Immature natural killer cell (primary cell): ENCODE results near the gene NTN1. TPM values are rescaled to one million over a fixed set of nuclear protein-coding genes. Genes with fewer than 3 reads are reported as not detected.

Experiments used
- DNase-seq, 3 donors: peaks; one replicate each; pipeline ENCODE4 v3.0.0; 2022; ENCODE audit warnings: mixed read lengths in 1 of 3
- H3K27ac Mint-ChIP-seq, 6 donors: one replicate each; pipeline ENCODE4 v1.8.0; 2020; ENCODE audit warnings: mixed read lengths in 6 of 6, mild to moderate bottlenecking in 5 of 6, inconsistent platforms in 4 of 6, moderate library complexity in 3 of 6
- H3K27me3 Mint-ChIP-seq, 3 donors: one replicate each; pipeline ENCODE4 v1.8.0; 2020 to 2021; ENCODE audit warnings: low read depth in 3 of 3, mild to moderate bottlenecking in 3 of 3, mixed read lengths in 3 of 3, moderate library complexity in 3 of 3, inconsistent platforms in 1 of 3
- H3K36me3 Mint-ChIP-seq, 3 donors: one replicate each; pipeline ENCODE4 v1.8.0; 2020; ENCODE audit warnings: mixed read lengths in 3 of 3, inconsistent platforms in 2 of 3, mild to moderate bottlenecking in 2 of 3
- H3K4me1 Mint-ChIP-seq, 2 donors: one replicate each; pipeline ENCODE4 v1.8.0; 2020; ENCODE audit warnings: inconsistent platforms in 2 of 2, mild to moderate bottlenecking in 2 of 2, mixed read lengths in 2 of 2, moderate library complexity in 1 of 2
- H3K4me3 Mint-ChIP-seq, 5 donors: one replicate each; pipeline ENCODE4 v1.8.0; 2020; ENCODE audit warnings: mild to moderate bottlenecking in 5 of 5, mixed read lengths in 5 of 5, inconsistent platforms in 3 of 5, moderate library complexity in 3 of 5
- H3K9me3 Mint-ChIP-seq, 6 donors: one replicate each; pipeline ENCODE4 v1.8.0; 2020; ENCODE audit warnings: mild to moderate bottlenecking in 6 of 6, mixed read lengths in 6 of 6, inconsistent platforms in 4 of 6, moderate library complexity in 3 of 6
- polyA plus RNA-seq, 3 donors: library from polyadenylated mRNA; unstranded; fragments of 300-500 nt; fragmentation: Illumina TruSeq; gene quantifications; one replicate each; pipeline ENCODE4 v1.2.3, GENCODE V29; 2021

NTN1 gene
- polyA plus RNA-seq, 3 donors from 2014 or later, result not detected

DNA sequence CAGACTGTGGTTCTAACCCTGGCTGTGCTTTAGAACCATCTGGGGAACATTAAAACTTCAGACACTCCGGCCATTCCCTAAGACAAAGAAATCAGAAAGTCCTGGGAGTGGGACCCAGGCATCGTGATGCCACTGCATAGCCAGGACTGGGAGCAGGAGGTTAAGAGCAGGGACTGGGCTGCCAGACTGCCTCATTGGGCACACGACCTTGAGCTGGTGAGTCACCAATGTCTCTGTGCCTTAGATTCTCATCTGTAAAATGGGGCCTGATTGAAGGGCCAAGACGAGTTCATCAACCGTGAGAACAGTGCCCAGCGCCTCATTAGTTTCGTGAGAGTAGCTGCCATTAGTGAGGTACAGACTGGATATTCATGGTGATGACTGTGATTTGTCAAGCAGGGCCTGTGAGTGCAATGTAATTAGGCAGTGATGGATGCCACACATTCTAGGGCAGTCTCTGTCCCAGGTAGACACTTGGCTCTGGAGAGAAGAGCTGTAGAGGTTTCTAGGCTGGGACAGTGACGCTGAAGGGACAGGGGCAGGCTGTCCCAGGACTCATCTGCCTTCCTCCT is 196.8 kb downstream of the NTN1 start:
- Mint-ChIP-seq H3K36me3 (peaks cover 5 to 7% (median 6%) of the 10 kb centered on the region in 3 donors), H3K27me3 (peaks cover 5 to 10% (median 6%) of the 10 kb centered on the region in 3 donors), H3K4me3 (no peak overlapping the region), H3K9me3 (peaks cover 7 to 26% (median 18%) of the 10 kb centered on the region in 6 donors), H3K4me1 (no peaks in the 10 kb centered on the region), H3K27ac (no peak overlapping the region)
- DNase-seq, result no peak

DNA sequence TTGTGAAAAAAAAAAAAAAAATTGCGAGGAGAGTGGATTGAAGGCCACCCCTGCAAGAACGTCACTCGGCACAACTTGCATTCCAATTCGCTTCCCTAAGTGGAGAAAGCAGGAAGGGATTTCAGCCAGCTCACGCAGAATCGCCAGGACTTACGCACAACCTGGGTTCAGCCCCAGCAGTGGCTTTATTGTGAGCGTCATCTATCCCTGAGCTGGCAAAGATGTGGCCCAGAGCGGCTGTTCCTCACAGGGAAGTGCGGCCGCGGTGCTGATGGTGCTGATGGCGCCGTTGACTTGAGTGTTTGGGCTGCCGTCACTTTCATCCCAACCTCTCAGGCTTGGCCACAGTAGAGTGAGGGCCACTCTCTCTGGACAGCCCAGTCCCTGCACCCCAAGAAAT is 197.6 kb downstream of the NTN1 start:
- H3K27me3 Mint-ChIP-seq, result peaks cover 6 to 10% (median 7%) of the 10 kb centered on the region in 3 donors
- H3K27ac Mint-ChIP-seq, result no peak overlapping the region
- H3K4me1 Mint-ChIP-seq, result no peaks in the 10 kb centered on the region
- DNase-seq, result no peak
- H3K4me3 Mint-ChIP-seq, result no peak overlapping the region
- H3K9me3 Mint-ChIP-seq, result peaks cover 7 to 26% (median 18%) of the 10 kb centered on the region in 6 donors
- H3K36me3 Mint-ChIP-seq, result peaks cover 5 to 7% (median 6%) of the 10 kb centered on the region in 3 donors

DNA sequence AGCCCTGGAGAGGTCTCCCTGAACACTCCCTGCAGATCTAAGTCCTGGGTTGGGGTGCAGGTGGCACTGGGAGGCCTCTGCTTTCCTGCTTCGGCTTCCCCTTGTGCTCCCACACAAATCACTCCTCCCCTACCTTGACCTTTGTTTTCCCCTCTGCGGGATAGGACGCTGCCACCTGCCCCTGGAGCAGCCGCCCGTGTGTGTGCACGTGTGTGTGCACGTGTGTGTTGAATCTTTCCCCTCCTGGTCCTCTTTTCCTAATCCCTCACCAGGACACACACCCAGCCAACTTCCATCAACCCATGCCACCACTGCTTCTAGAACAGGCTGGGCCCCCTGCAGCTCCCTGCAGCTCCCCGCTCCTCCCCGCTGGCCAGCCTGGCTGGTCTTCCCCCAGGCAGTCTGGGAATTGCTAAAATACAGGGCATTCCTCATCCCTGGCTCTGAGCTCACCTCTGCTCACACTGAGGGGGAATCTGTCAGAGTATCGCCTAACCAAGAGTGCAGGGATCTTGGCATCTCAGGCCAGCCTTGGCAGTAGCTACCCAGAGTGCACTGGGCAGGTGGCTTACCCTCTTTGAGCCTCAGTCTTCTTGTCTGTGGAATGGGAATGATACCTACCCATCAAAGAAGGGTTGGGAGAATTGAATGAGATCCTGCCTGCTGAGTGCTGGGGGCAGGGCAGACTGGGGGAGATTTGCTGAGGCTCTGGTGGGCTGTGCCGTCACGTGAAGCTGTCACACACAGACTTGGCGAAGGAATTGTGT is 198.5 kb downstream of the NTN1 start:
- no peak for DNase-seq
- H3K27me3 Mint-ChIP-seq, result peaks cover 4 to 10% (median 7%) of the 10 kb centered on the region in 3 donors
- no peak overlapping the region for H3K4me3 Mint-ChIP-seq
- H3K27ac Mint-ChIP-seq, result no peak overlapping the region
- peaks cover 6 to 25% (median 18%) of the 10 kb centered on the region in 6 donors for H3K9me3 Mint-ChIP-seq
- H3K36me3 Mint-ChIP-seq, result peaks cover 5 to 7% (median 6%) of the 10 kb centered on the region in 3 donors
- H3K4me1 Mint-ChIP-seq, result no peaks in the 10 kb centered on the region

DNA sequence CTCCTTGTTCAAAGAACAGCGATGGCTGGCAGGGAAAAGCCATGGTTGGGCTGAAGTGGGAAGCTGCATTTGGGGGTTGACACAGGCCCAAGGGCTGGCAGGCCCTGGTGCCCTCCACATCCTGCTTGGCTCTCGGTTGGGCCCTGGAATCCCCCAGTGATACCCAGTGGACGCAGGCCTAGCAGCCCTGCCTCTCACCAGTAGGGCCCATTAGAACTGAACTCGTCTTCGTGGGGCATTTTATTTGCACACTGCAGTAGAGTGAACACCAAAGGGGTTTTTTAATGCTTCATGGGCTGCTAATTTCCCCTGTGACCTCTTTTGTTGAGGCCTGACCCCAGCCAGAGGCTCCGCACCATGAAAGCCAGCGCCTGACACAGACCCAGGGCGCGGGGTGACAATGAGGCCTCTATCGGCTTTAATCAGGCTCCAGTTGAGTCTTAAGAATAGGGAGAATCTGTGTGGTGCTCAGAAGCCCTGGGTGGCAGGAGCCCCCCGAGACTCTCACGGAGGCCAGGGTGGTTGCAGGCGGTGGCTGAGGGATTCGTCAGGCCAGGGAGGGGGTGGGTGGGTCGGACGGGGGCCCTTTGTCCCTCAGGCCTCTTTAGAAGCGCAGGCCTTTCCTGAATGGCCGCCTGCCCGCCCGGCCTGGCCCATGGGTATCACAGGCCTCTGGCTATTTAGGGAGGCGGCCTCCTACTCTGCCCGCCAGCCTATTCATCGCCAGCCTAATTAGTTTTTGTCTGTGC is 199.3 kb downstream of the NTN1 start:
- H3K27ac Mint-ChIP-seq, result no peak overlapping the region
- H3K9me3 Mint-ChIP-seq, result peaks cover 6 to 17% (median 14%) of the 10 kb centered on the region in 6 donors
- H3K4me1 Mint-ChIP-seq, result no peaks in the 10 kb centered on the region
- DNase-seq, result no peak
- H3K27me3 Mint-ChIP-seq, result peaks cover 5 to 10% (median 7%) of the 10 kb centered on the region in 3 donors
- no peak overlapping the region for H3K4me3 Mint-ChIP-seq
- H3K36me3 Mint-ChIP-seq, result peaks cover 2 to 5% (median 3%) of the 10 kb centered on the region in 3 donors

DNA sequence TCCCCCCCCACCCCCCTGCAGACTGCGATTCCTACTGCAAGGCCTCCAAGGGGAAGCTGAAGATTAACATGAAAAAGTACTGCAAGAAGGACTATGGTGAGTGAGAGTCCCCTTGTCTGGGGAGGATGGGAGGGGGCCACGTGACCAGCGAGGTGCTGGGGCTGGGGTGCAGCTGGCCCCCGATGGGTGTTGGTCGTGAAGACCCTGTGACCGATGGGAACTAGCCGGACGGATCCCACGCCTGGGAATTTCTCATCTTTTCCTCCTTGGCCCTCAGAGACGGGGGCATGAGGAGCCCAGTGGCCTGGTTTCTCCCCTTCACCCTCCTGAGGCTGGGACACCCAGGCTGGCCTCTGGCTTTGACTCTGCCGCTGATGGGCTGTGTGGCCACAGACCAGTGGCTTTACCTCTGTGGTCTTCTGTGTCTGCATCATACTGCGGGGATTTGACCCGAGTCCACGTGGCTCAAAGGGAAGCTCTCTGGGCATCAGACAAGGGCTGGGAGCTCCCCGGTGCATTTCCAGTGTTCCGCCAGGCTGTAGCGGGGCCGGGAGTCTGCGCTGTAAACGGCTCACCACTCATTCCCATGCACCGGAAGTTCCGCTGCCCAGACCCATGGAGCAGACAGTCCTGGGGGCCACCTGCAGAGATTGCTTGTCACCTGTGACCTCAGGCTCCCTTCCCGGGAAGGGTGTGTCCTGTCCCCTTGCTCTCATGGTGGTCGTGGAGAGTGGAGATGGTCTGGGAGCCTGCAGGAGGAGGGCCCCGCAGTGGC is 200.0 kb downstream of the NTN1 start:
- Mint-ChIP-seq H3K27me3 (peaks cover 5 to 7% (median 6%) of the 10 kb centered on the region in 3 donors), H3K27ac (no peak overlapping the region)

DNA sequence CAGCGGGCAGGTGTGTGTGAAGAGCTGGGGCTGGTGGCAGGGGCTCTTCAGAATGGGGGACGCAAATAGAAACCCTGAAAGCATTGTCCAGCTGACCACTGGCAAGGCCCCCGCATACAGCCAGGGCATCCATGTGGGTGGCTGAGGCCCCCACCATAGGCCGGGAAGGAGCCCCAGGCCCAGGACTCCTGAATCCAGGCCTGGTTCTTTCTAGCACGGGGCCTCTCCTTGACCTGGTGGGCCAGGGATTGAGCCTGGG is 200.5 kb downstream of the NTN1 start:
- H3K36me3 Mint-ChIP-seq, result peaks cover 0 to 5% (median 0%) of the 10 kb centered on the region in 3 donors
- H3K9me3 Mint-ChIP-seq, result peaks cover 2 to 5% (median 3%) of the 10 kb centered on the region in 6 donors
- no peak for DNase-seq
- no peak overlapping the region for H3K27ac Mint-ChIP-seq
- H3K4me3 Mint-ChIP-seq, result no peak overlapping the region
- H3K4me1 Mint-ChIP-seq, result no peaks in the 10 kb centered on the region
- peaks cover 5 to 7% (median 5%) of the 10 kb centered on the region in 3 donors for H3K27me3 Mint-ChIP-seq

More for the DNA sequence above, 200.0 kb downstream of the NTN1 start:
- Mint-ChIP-seq H3K4me1 (no peaks in the 10 kb centered on the region), H3K9me3 (peaks cover 2 to 10% (median 7%) of the 10 kb centered on the region in 6 donors), H3K4me3 (no peak overlapping the region), H3K36me3 (peaks cover 0 to 5% (median under 1%) of the 10 kb centered on the region in 3 donors)
- DNase-seq, result no peak

DNA sequence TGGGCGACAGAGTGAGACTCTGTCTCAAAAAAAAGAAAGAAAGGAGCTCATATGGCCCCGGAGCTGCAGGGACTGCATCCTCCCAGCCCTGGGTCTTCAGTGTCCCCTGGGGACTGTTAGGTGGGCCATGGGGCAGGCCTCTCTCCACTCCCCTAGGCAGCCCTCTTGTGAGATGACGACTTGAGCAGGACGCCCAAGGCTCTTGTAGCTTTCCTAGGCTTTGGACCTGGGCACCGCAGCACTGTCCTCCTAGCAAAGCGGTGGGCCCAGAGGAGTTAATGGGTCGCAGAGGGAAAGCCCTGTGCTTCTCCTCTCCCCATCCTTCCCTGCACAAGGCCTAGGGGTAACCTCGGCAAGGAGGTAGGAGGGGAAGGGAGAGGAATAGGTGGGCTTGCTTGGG is 202.2 kb downstream of the NTN1 start:
- Mint-ChIP-seq H3K27me3 (peaks cover 0 to 7% (median 5%) of the 10 kb centered on the region in 3 donors), H3K4me1 (no peaks in the 10 kb centered on the region), H3K27ac (no peak overlapping the region), H3K9me3 (no peaks in the 10 kb centered on the region), H3K36me3 (no peaks in the 10 kb centered on the region), H3K4me3 (no peak overlapping the region)
- no peak for DNase-seq

DNA sequence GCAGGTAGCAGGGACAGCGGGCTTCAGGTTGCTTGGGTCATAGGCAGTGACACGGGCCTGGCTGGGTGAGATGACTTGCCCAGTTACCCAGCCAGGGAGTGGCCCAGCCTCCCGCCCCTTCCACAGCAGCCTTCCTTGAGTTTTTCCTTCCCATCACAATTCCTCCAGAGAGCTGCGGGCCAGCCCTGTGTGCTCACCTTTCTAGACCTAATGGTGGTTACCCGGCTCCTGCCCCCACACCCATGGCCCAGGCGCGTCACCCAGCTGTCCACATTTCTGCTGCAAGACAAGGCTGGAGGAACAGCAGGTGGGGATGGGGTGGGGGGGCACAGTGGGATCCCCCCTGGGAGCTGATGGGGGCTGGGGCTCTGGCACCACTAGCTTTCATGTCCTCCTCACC is 203.2 kb downstream of the NTN1 start:
- peaks cover 2 to 7% (median 5%) of the 10 kb centered on the region in 3 donors for H3K27me3 Mint-ChIP-seq
- no peaks in the 10 kb centered on the region for H3K4me1 Mint-ChIP-seq
- no peak overlapping the region for H3K4me3 Mint-ChIP-seq
- no peak overlapping the region for H3K27ac Mint-ChIP-seq
- H3K9me3 Mint-ChIP-seq, result no peaks in the 10 kb centered on the region
- DNase-seq, result no peak
- no peaks in the 10 kb centered on the region for H3K36me3 Mint-ChIP-seq

DNA sequence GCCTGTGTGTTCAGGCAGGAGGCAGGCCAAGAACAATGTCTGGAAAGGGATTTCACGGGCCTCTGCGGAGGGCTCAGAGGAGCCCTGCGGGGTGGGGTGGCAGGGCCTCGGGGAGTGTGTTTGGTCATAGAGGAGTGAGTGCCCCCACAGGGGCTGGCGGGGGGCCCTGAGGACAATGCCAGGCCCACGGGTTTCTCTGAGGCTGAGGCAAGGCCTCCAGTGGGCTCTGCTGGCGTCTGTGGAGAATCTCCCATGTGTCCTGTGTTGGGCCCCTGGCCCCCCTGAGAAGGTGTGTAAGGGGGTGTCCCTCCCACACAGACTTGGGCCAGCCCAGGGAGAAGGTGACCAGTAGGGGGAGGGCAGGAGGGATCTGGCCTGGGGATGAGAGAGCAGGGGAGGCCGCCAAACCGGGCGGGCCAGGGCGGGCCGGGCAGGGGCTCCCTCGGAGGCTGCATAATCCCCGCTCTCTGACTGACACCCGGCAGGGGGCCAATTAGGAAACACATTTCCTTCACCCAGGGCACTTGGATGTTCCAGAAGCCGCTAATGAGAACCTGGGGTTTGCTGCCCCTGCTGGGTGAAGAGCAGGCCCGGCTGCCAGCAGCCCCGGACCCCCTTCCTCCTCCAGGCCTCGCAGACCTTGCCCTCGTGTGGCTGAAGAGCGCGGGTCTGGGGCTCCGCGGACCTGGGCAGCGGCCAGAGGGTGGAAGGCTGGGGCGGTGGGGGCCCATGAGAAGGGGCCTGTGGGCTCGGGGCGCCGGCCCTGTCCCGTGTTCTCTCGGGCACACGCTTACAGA is 204.2 kb downstream of the NTN1 start:
- DNase-seq, result no peak
- Mint-ChIP-seq H3K9me3 (no peaks in the 10 kb centered on the region), H3K36me3 (no peaks in the 10 kb centered on the region), H3K4me1 (no peaks in the 10 kb centered on the region), H3K4me3 (no peak overlapping the region), H3K27ac (no peak overlapping the region), H3K27me3 (peaks cover 4 to 7% (median 5%) of the 10 kb centered on the region in 3 donors)

DNA sequence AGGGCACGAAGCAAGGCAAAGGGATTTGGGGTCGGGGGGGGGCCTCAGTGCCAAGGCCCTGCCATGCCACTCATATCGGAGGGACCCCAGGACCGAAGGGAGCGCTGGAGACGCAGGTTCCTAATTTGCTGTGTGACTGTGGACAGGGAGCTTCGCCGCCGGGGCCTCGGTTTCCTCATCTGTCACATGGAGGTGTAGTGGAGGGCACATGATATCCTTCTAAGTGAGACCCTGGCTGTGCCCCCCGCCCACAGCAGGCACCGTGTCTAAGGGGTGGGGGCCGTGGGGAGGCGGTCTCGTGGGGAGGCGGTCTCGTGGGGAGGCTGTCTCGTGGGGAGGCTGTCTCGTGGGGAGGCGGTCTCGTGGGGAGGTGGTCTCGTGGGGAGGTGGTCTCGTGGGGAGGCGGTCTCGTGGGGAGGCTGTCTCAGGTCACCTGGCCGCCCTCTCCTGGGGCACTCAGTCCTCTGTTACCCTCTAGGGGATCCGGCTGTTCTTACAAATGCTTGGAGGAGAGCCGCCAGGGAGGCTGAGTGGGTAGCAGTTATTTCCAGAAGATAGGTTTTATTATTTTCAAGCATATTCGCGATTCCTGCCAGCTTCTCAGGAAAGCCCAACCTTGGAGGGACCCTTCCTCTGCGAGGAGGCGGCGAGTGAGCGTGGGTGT is 205.0 kb downstream of the NTN1 start:
- Mint-ChIP-seq H3K9me3 (no peaks in the 10 kb centered on the region), H3K4me1 (no peaks in the 10 kb centered on the region), H3K27me3 (peaks cover 4 to 7% (median 5%) of the 10 kb centered on the region in 3 donors), H3K4me3 (no peak overlapping the region), H3K36me3 (no peaks in the 10 kb centered on the region), H3K27ac (no peak overlapping the region)
- DNase-seq, result no peak

DNA sequence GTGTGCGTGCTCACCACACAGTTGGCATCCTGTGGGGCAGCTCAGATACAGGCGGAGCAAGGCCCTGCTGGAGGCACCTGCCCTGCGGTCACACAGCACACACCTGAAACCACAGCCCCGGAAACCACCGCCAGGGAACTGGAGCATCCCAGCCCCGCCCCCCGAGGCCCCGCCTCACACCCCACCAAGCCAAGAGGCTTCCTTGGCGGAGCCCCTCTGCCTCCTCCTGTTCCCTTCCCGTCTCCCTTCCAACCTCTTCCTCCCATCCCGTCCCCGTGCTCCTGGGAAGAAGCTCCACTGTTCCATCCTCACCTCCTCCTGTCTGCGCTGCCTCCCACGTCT is 205.5 kb downstream of the NTN1 start:
- no peaks in the 10 kb centered on the region for H3K9me3 Mint-ChIP-seq
- no peaks in the 10 kb centered on the region for H3K36me3 Mint-ChIP-seq
- peaks cover 4 to 7% (median 4%) of the 10 kb centered on the region in 3 donors for H3K27me3 Mint-ChIP-seq
- H3K27ac Mint-ChIP-seq, result no peak overlapping the region
- no peak for DNase-seq
- no peak overlapping the region for H3K4me3 Mint-ChIP-seq
- no peaks in the 10 kb centered on the region for H3K4me1 Mint-ChIP-seq

DNA sequence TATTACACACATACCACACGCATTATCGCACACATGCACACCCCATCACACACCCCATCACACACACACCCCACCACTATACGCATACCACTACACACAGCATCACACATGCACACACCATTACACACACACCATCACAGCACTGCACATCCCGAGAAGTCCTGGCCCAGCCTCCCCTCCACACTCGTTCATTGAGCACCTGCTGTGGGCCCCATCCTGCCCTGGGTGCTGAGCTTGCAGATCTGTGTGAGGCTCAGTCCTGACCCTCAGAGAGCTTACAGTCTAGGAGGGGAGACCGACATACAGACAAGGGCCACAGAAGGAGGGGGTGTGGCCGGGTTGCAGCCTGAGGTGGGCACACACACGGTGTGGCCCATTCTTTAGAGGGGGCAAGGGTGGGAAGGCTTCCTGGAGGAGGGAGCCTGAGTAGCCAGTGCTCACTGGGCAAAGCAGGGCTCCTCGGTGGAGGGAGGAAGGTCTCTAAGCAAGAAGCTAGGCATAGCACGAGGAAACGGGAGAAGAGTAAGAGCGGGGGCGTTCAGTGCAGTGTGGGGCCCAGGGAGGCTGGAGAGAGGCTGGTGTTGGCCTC is 206.6 kb downstream of the NTN1 start:
- Mint-ChIP-seq H3K4me3 (no peak overlapping the region), H3K4me1 (no peaks in the 10 kb centered on the region), H3K27me3 (peaks cover 1 to 9% (median 4%) of the 10 kb centered on the region in 3 donors), H3K9me3 (no peaks in the 10 kb centered on the region), H3K36me3 (no peaks in the 10 kb centered on the region), H3K27ac (no peak overlapping the region)
- no peak for DNase-seq
